ENCODE results near the gene TP53I13. TPM values are rescaled to one million over a fixed set of nuclear protein-coding genes. Genes with fewer than 3 reads are reported as not detected.

TP53I13 gene
- total RNA-seq, 4 donors from 2014 or later, result 32.1 to 150 (median 78.2) TPM

DNA sequence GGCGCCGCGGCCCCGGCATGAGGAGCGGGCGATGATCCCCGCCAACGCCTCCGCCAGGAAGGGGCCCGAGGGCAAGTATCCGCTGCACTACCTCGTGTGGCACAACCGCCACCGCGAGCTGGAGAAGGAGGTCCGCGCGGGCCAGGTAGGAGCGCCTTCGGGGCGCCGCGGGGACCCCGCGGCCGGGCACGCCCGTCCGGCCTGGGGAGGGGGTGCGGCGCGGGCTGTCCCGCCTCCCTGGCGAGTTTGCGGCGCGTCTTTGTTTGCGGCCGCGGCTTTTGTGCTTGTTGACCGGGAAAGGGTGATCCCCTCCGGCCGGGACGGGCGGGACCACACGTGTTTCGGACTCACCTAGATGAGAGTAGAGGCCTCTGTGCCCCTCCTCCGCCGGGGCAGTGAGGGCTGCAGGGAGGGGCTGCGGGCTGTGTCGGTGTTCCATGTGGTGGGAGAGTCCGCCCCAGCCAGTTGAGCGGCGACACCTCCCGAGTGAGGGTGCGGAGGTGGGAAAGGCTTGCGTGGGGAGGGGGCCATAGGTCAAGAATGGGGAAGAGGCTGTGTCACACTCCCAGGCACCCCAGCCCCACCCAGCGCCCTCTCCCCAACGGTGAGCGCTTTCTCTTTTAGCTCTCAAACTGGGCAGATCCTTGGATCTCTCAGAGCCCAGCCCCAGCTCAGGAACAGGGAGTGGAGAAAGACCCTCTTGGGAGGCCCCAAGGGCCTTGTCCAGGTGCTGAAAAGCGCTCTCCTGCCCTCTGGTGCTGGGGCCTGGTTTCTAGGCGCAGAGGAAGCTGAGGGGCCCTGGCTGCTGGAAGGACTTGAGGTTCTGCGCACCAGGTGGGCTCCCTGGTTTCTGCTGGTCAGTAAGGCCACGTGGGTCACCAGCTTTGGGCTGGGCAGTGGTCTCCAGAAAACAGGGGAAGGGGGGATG lies 25.4 kb downstream of the TP53I13 start:
- TF ChIP-seq CTCF (IDR thresholded peaks at IDR 0.05; ENCODE audit: low read depth), result no peak

- no peak for TF ChIP-seq CTCF (IDR thresholded peaks at IDR 0.05; ENCODE audit: low read depth)
Observed at GRCh38 chr17:29594519-29595090, 26.1 kb downstream of the TP53I13 start.

- no peak for TF ChIP-seq CTCF (IDR thresholded peaks at IDR 0.05; ENCODE audit: low read depth)
Observed at GRCh38 chr17:29595107-29595942, 26.8 kb downstream of the TP53I13 start.

DNA sequence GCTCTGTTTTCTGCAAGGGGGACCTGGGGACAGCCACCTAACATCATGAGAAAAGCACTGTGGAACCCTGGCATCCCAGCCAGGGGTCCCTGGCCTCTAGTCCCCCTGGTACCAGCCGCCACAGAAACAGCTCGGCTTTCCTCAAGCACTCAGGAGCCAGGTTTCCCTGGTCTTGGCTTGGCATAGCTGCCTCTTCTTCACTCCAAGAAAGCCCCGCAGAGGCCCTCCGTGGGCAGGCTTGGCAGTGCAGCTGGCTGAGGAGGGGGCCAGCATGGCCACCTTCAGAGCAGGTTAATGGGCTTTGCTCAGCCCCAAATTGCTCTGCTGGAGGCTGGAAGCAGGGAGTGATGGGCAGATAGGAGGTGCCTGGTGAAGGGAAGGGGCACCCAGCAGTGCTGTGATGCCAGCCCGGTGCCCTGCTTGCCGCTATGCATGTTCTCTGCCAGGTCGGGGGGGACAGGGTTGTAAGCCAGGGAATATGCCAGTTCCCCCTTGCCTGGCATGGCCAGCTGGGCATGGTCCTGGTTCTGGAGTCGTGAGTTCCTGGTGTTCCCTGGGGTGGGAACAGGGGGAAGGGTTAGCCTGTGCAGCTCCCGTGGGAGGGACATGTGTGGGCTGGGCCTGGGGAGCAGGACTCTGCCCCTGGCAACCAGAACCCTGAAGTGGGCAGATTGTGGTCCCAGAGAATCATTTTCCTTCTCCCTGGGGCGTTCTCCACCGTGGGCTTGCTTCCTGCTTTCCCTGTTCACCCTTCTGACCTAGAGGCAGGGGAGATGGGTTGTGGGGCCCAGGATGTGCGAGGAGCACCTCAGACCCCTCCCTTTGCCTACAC lies 27.7 kb downstream of the TP53I13 start:
- TF ChIP-seq CTCF (IDR thresholded peaks at IDR 0.05; ENCODE audit: low read depth), result no peak

GRCh38 chr17:29596811-29597210 lies 28.3 kb downstream of the TP53I13 start:
- TF ChIP-seq CTCF (IDR thresholded peaks at IDR 0.05; ENCODE audit: low read depth), result no peak

- TF ChIP-seq CTCF (IDR thresholded peaks at IDR 0.05; ENCODE audit: low read depth), result no peak
Observed at GRCh38 chr17:29597361-29598172, 29.1 kb downstream of the TP53I13 start.

All from subcutaneous adipose tissue (tissue), 4 donors.